ENCODE measurements around the gene NT5C2.

DNA sequence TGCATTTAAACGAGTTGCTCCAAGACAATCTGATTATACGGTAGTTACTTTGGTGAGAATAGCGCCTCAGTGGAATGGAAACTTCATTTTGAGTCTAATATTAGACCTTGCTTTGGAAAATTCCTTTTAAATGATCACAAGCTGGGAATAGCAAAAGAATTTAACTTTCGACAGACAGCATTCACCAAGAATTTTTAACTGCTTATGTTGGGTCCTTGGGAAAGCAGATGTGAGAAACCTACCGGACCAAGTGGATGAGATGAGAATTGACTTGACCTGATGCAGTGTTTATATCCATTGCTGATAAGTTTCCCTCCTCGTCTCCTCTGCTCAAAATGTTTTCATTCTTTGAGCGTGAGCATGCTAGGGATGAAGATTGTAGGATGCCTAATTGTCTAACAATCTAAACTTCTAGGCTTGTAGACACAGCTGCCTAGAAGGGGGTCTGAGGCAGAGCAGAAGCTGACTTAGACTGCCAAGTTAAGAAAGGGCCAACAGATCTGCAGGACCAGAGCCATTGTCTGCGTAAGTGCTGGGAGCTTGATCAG, 148.1 kb downstream of the NT5C2 start:
- no peak for TF ChIP-seq EZH2 (IDR thresholded peaks at IDR 0.05; ENCODE audit: borderline replicate concordance, low read depth, low read length, severe bottlenecking)
- TF ChIP-seq, protein P1, sequence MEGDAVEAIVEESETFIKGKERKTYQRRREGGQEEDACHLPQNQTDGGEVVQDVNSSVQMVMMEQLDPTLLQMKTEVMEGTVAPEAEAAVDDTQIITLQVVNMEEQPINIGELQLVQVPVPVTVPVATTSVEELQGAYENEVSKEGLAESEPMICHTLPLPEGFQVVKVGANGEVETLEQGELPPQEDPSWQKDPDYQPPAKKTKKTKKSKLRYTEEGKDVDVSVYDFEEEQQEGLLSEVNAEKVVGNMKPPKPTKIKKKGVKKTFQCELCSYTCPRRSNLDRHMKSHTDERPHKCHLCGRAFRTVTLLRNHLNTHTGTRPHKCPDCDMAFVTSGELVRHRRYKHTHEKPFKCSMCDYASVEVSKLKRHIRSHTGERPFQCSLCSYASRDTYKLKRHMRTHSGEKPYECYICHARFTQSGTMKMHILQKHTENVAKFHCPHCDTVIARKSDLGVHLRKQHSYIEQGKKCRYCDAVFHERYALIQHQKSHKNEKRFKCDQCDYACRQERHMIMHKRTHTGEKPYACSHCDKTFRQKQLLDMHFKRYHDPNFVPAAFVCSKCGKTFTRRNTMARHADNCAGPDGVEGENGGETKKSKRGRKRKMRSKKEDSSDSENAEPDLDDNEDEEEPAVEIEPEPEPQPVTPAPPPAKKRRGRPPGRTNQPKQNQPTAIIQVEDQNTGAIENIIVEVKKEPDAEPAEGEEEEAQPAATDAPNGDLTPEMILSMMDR (IDR thresholded peaks at IDR 0.05; ENCODE audit: extremely low read depth in 1 of 2, insufficient read depth in 1 of 2, low read depth in 1 of 2, low read length in 2 of 2): no peak
- no peak for TF ChIP-seq POLR2A (IDR thresholded peaks at IDR 0.05; ENCODE audit: low read depth, low read length)
- TF ChIP-seq, protein P2, sequence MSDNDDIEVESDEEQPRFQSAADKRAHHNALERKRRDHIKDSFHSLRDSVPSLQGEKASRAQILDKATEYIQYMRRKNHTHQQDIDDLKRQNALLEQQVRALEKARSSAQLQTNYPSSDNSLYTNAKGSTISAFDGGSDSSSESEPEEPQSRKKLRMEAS (IDR thresholded peaks at IDR 0.05; ENCODE audit: insufficient read depth, insufficient read length): no peak
- TF ChIP-seq POLR2AphosphoS5 (IDR thresholded peaks at IDR 0.05; ENCODE audit: insufficient read depth, low read depth, low read length): no peak

All from endothelial cell of umbilical vein (primary cell).